ENCODE results near the gene JPH4. TPM values are rescaled to one million over a fixed set of nuclear protein-coding genes. Genes with fewer than 3 reads are reported as not detected.

JPH4 gene
- total RNA-seq, 1 donor from 2014 or later = 1.1 TPM

- TF ChIP-seq, protein P1, sequence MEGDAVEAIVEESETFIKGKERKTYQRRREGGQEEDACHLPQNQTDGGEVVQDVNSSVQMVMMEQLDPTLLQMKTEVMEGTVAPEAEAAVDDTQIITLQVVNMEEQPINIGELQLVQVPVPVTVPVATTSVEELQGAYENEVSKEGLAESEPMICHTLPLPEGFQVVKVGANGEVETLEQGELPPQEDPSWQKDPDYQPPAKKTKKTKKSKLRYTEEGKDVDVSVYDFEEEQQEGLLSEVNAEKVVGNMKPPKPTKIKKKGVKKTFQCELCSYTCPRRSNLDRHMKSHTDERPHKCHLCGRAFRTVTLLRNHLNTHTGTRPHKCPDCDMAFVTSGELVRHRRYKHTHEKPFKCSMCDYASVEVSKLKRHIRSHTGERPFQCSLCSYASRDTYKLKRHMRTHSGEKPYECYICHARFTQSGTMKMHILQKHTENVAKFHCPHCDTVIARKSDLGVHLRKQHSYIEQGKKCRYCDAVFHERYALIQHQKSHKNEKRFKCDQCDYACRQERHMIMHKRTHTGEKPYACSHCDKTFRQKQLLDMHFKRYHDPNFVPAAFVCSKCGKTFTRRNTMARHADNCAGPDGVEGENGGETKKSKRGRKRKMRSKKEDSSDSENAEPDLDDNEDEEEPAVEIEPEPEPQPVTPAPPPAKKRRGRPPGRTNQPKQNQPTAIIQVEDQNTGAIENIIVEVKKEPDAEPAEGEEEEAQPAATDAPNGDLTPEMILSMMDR (IDR thresholded peaks at IDR 0.05; ENCODE audit: insufficient read depth, low read length, poor library complexity, severe bottlenecking) = no peak
- Histone ChIP-seq H3K36me3 (ENCODE audit: control insufficient read depth, insufficient read depth, low read length) (no peaks in the 10 kb centered on the region), H3K4me3 (ENCODE audit: low read depth, low read length) (no peak overlapping the region), H3K27me3 (ENCODE audit: control insufficient read depth, insufficient read depth, low read length) (peaks cover 56% of the 10 kb centered on the region)
- DNase-seq (ENCODE audit: low read depth) = no peak
Measured at GRCh38 chr14:23579739-23580138, 1.1 kb upstream of the JPH4 start.

GRCh38 chr14:23579311-23579630 is 681 bp upstream of the JPH4 start:
- no peak for DNase-seq (ENCODE audit: low read depth)
- Histone ChIP-seq H3K36me3 (ENCODE audit: control insufficient read depth, insufficient read depth, low read length) (no peaks in the 10 kb centered on the region), H3K4me3 (ENCODE audit: low read depth, low read length) (no peak overlapping the region), H3K27me3 (ENCODE audit: control insufficient read depth, insufficient read depth, low read length) (peaks cover 56% of the 10 kb centered on the region)
- TF ChIP-seq, protein P1 (IDR thresholded peaks at IDR 0.05; ENCODE audit: insufficient read depth, low read length, poor library complexity, severe bottlenecking) = no peak

DNA sequence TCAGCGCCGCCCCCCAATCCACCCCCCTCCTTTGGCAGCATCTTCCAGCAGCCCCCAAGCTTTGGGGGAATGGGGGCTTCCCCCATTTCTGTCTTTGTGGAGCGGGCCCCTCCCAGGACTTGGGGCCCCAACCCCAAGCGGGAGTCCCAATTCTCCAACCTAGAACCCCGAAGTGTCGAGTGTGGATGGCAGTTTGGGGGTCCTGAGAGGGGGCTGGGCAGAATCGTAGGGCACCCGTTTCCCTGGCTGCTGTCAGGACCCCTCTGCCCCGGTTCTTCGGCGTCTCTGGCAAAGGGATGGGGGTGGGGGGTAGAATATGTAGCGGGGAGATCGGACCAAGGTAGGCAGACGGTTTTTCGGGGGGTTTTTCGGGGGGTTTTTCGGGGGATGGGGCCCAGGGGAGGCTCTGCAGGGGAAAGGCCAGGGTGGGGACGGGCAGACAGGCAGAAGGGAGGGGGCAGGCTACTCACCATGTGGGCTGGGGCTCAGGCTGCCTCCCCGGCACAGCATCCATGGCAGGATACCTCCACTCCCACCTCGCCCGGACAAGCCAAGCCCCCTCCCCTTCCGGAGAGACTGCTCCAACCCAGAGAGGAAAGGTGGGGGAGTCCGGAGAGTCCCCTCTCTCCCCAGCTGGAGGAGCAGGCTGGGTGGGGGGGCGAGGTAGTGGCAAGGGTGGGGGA is 739 bp downstream of the JPH4 start:
- no peak overlapping the region for H3K4me3 ChIP-seq (ENCODE audit: low read depth, low read length)
- no peaks in the 10 kb centered on the region for H3K36me3 ChIP-seq (ENCODE audit: control insufficient read depth, insufficient read depth, low read length)
- H3K27me3 ChIP-seq (ENCODE audit: control insufficient read depth, insufficient read depth, low read length) = peaks cover 64% of the 10 kb centered on the region
- DNase-seq (ENCODE audit: low read depth) = no peak
- TF ChIP-seq, protein P1 (IDR thresholded peaks at IDR 0.05; ENCODE audit: insufficient read depth, low read length, poor library complexity, severe bottlenecking) = no peak

GRCh38 chr14:23577004-23577681 is 1.4 kb downstream of the JPH4 start:
- Histone ChIP-seq H3K36me3 (ENCODE audit: control insufficient read depth, insufficient read depth, low read length) (no peaks in the 10 kb centered on the region), H3K4me3 (ENCODE audit: low read depth, low read length) (no peak overlapping the region), H3K27me3 (ENCODE audit: control insufficient read depth, insufficient read depth, low read length) (peaks cover 65% of the 10 kb centered on the region)
- TF ChIP-seq, protein P1 (IDR thresholded peaks at IDR 0.05; ENCODE audit: insufficient read depth, low read length, poor library complexity, severe bottlenecking) = no peak
- DNase-seq (ENCODE audit: low read depth) = no peak

DNA sequence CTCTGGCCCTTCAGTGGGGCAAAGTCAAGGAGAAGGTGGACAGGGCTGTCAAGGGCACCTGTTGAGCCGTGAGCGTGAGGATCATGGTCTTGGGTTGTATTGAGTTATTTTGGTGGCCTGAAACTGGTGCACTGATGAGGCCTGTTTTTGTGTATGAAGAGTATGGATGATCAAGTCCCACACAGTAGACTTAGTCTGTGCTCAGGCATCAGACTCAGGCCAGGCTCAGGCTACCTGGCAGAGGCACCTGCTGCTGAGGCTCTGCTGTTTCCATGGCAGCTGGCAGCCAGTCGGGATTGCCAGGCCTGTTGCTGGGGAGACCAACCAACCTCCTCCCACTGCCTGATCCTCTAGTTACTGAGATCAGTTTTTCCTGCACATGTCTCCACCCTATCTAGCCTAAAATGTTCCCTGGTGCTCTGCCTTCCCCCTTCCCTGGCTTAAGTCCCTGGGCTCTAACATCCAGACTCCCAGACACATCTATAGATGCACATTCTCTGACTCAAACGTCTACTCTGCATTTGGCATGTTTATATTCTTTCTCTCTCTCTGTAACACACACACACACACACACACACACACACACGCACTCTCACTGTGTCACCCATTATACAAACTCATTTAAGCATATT is 5.1 kb downstream of the JPH4 start:
- no peak for DNase-seq (ENCODE audit: low read depth)
- H3K36me3 ChIP-seq (ENCODE audit: control insufficient read depth, insufficient read depth, low read length) = no peaks in the 10 kb centered on the region
- H3K4me3 ChIP-seq (ENCODE audit: low read depth, low read length) = no peak overlapping the region
- TF ChIP-seq, protein P1 (IDR thresholded peaks at IDR 0.05; ENCODE audit: insufficient read depth, low read length, poor library complexity, severe bottlenecking) = no peak
- peaks cover 62% of the 10 kb centered on the region for H3K27me3 ChIP-seq (ENCODE audit: control insufficient read depth, insufficient read depth, low read length)
